ENCODE measurements around the gene PHF8.

- TF ChIP-seq POLR2AphosphoS5 (IDR thresholded peaks at IDR 0.05; ENCODE audit: low read depth, low read length) (no peak), REST (IDR thresholded peaks at IDR 0.05; ENCODE audit: insufficient read depth in 1 of 2, low read depth in 2 of 2, low read length in 2 of 2) (no peak), FOXP2 (optimal IDR thresholded peaks at IDR 0.05; ENCODE audit: borderline replicate concordance, extremely low read depth, extremely low read length, insufficient read depth) (no peak), SIN3A (IDR thresholded peaks at IDR 0.05; ENCODE audit: borderline replicate concordance, insufficient read depth, low read length) (no peak)
Measured at GRCh38 chrX:53926030-53926429, 118.2 kb downstream of the PHF8 start.
